Activated CD4-positive, alpha-beta memory T cell treated with anti-CD3 and anti-CD28 coated beads for 36 hours (primary cell): ENCODE measurements around the gene BSG. TPM values are rescaled to one million over a fixed set of nuclear protein-coding genes. Genes with fewer than 3 reads are reported as not detected.
"Not testable (repeated sequence)": the region's sequence is repeated elsewhere in the genome, so short reads cannot be mapped to it uniquely, and the experiment has no call there.

ENCODE experiments used
- CTCF ChIA-PET: fragments of 350-600 bp; sonication (Branson Sonifier 250); formaldehyde crosslinking; loops from one replicate; lab custom pipeline; 2021; ENCODE audit warnings: antibody characterized with exemption, inconsistent platforms; lab: Charles Lee
- POLR2A ChIA-PET: fragments of 350-600 bp; sonication (Branson Sonifier 250); formaldehyde crosslinking; loops from one replicate; lab custom pipeline; 2021; ENCODE audit warnings: antibody characterized with exemption; lab: Charles Lee
- DNase-seq: peaks from one replicate; pipeline ENCODE4 v3.0.0-alpha.2; 2020
- H3K27ac Mint-ChIP-seq: one replicate; pipeline ENCODE4 v1.8.0; 2021; ENCODE audit warnings: mixed read lengths
- H3K27me3 Mint-ChIP-seq: one replicate; pipeline ENCODE4 v1.8.0; 2021; ENCODE audit warnings: mixed read lengths
- H3K36me3 Mint-ChIP-seq: one replicate; pipeline ENCODE4 v1.8.0; 2021; ENCODE audit warnings: mixed read lengths
- H3K4me1 Mint-ChIP-seq: one replicate; pipeline ENCODE4 v1.8.0; 2021; ENCODE audit warnings: low read depth, mixed read lengths
- H3K4me3 Mint-ChIP-seq: one replicate; pipeline ENCODE4 v1.8.0; 2021; ENCODE audit warnings: mild to moderate bottlenecking, mixed read lengths
- H3K9me3 Mint-ChIP-seq: one replicate; pipeline ENCODE4 v1.8.0; 2021; ENCODE audit warnings: mixed read lengths
- intact Hi-C: fragments of 100-400 bp; cut with micrococcal nuclease; formaldehyde crosslinking; loops from one replicate; pipeline ENCODE4 v1.15.1; 2023
- total RNA-seq, 2 experiments: library from RNA; stranded (reverse); gene quantifications; one replicate each; pipeline ENCODE4 v1.2.3, GENCODE V29; 2021

The BSG gene
- total RNA-seq, 2 experiments from 2014 or later: 185 to 205 TPM

DNA sequence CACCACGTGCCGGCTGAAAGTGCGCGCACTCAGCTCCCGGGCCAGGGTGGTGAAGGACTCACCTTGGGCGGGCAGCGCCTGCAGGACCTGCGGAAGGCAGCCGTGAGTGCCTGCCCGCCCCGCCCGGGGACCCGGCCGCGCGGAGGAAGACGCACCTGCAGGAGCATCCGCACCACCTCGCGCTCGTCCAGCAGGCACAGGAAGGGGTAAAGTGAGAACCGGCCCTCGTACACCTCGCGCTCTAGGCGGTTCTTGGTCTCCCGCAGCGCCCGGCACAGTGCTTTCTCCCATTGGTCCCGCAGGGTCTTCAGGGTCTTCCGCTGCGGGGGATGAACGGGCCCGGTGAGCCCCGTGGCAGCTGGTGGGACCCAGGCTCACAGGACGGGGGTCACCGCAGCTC is 50.3 kb downstream of the BSG start:
- no peaks in the 10 kb centered on the region for H3K27me3 Mint-ChIP-seq
- DNase-seq: no peak
- no peak overlapping the region for H3K4me3 Mint-ChIP-seq
- CTCF ChIA-PET: interaction anchor here (0.5 kb wide), 1 partner anchor 37 kb away, joined by 3 read pairs; no protein-coding TSS in a partner anchor
- H3K27ac Mint-ChIP-seq: no peak overlapping the region
- H3K36me3 Mint-ChIP-seq: peaks cover 11% of the 10 kb centered on the region
- H3K9me3 Mint-ChIP-seq: no peaks in the 10 kb centered on the region
- no peaks in the 10 kb centered on the region for H3K4me1 Mint-ChIP-seq
- intact Hi-C loops: no loop called here
- POLR2A ChIA-PET: no interaction called here

DNA sequence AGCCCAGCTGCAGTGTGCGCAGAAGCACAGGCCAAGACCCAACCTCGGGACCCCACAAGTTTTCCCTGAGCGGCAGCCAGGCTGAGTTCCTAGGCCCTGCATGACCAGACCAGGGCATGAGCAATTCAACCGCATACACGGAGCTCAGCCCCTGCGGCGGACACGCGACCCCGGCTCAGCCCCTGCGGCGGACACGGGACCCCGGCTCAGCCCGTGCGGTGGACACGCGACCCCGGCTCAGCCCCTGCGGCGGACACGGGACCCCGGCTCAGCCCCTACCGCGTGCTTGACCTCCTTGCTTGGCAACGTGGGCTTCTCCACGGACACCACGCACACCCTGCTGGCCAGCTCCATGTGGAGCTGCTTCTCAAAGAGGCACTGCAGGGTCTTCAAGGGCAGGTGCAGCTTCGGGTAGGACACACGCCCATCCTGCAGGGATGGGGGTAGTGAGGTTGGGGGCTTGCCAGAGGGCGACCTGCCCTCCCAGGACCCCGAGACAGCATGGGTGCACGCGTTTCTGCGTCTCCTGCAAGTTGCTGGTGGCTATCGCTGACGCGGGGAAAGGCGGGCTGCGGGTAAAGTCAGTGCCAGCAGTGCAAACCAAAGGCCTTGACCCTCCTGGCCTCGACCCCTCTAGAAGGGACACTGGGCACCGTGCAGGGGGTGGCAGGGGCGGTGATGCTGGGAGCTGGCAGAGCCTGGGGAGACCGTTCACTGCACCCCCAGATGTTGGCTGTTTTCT is 51.0 kb downstream of the BSG start:
- Mint-ChIP-seq H3K4me1 (no peaks in the 10 kb centered on the region), H3K36me3 (peaks cover 14% of the 10 kb centered on the region), H3K4me3 (no peak overlapping the region), H3K27ac (no peak overlapping the region), H3K27me3 (no peaks in the 10 kb centered on the region), H3K9me3 (no peaks in the 10 kb centered on the region)
- intact Hi-C loops: no loop called here
- ChIA-PET CTCF (interaction anchor here (0.5 kb wide), 1 partner anchor 36 kb away, joined by 3 read pairs; no protein-coding TSS in a partner anchor), POLR2A (no interaction called here)
- DNase-seq: no peak

DNA sequence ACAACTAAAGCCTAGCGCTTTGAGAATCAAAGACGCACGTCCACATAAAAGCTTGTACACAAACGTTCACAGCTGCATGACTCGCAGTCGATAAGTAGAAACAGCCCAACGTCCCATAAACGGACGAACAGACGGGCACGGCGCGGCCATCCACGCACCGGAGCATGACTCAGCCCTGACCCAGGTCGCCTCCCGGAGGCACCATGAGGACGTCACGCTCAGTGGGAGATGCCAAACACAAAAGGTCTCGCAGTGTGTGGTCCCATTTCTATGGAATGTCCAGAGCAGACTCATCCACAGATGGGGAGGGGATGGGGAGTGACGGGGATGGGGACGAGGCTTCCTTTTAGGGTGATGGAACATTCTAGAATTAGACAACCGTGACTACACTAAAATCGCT is 51.6 kb downstream of the BSG start:
- H3K4me3 Mint-ChIP-seq: no peak overlapping the region
- DNase-seq: no peak
- intact Hi-C loops: no loop called here
- CTCF ChIA-PET: no interaction called here
- no peaks in the 10 kb centered on the region for H3K27me3 Mint-ChIP-seq
- POLR2A ChIA-PET: no interaction called here
- peaks cover 2% of the 10 kb centered on the region for H3K4me1 Mint-ChIP-seq
- no peaks in the 10 kb centered on the region for H3K9me3 Mint-ChIP-seq
- no peak overlapping the region for H3K27ac Mint-ChIP-seq
- H3K36me3 Mint-ChIP-seq: peaks cover 16% of the 10 kb centered on the region

DNA sequence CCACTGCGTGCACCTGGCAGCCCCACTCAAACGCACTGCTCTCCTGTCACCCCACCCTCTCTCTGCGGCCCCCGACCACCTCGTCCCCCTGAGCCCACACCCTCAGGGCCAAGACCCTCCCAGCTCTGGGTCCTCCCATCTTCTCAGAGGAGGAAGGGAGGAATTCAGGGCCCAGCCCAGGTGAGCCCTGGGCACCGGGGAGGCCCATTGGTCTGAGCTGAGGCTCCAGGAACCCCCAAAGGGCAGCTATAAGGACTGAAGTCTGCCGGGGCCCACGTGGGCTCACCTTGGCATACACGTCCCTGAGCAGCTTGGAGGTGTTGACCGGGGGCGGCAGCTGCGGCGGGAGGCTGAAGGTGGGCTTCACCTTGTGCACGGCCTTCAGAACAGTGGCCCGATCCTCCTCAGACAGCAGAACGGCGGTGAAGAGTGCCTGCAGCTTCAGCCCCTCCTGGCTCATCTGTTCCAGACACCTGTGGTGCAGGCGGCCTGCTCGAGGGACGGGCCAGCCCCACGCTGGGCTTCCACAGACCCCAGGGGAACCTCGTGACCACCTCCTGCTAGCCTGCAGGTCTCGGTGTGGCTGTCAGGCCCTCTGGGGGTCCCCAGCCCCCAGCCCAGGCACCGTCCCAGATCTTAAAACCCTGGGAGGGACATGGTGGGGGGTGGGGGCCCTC is 52.2 kb downstream of the BSG start:
- Mint-ChIP-seq H3K9me3 (no peaks in the 10 kb centered on the region), H3K36me3 (peaks cover 19% of the 10 kb centered on the region), H3K4me3 (no peak overlapping the region), H3K27ac (no peak overlapping the region), H3K27me3 (no peaks in the 10 kb centered on the region), H3K4me1 (peaks cover 3% of the 10 kb centered on the region)
- DNase-seq: no peak
- POLR2A ChIA-PET: no interaction called here
- CTCF ChIA-PET: interaction anchor here (4.9 kb wide), 1 partner anchor 40 kb away, joined by 22 read pairs; no protein-coding TSS in a partner anchor
- intact Hi-C loops: no loop called here

DNA sequence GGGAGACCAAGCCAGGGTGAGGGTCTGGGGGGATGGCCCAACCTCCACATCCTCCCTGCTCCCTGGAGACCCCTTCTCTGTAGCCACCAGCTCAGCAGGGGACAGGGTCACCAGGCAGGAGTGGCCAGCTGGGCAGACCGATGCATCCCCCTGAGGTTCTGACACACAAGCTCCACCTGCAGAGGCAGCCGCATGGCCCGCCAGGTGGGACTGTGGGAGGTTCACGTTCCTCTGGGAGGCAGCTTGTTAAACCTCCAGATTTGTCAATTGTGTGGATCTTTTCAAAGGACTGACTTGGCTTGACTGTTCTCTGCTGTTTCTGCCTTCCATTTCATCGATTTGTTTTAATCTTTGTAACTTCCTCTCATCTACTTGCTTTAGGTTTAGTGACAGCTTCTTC is 52.9 kb downstream of the BSG start:
- Mint-ChIP-seq H3K4me1 (peaks cover 8% of the 10 kb centered on the region), H3K36me3 (peaks cover 24% of the 10 kb centered on the region)

DNA sequence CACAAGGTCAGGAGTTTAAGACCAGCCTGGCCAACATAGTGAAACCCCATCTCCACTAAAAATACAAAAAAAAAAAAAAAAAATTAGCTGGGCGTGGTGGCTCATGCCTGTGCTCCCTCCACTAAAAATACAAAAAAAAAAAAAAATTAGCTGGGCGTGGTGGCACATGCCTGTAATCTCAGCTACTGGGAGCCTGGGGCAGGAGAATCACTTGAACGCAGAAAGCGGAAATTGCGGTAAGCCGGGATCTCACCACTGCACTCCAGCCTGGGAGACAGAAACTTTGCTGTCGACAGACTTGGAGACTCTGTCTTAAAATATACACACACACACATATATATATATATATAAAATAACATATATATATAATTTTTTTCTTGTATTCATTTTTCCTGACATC is 54.2 kb downstream of the BSG start:
- H3K9me3 Mint-ChIP-seq, DNase-seq, H3K27ac Mint-ChIP-seq, intact Hi-C loops, H3K27me3 Mint-ChIP-seq, H3K4me3 Mint-ChIP-seq: not testable (repeated sequence)
- peaks cover 16% of the 10 kb centered on the region for H3K4me1 Mint-ChIP-seq
- CTCF ChIA-PET: interaction anchor here (1.1 to 4.9 kb wide), 2 partner anchors 42 to 94 kb away, joined by 3 to 22 read pairs; no protein-coding TSS in a partner anchor
- H3K36me3 Mint-ChIP-seq: peaks cover 30% of the 10 kb centered on the region
- POLR2A ChIA-PET: interaction anchor here (0.6 to 1.1 kb wide), 3 partner anchors 10 to 42 kb away, joined by 3 read pairs; no protein-coding TSS in a partner anchor

More for the DNA sequence above, 52.9 kb downstream of the BSG start:
- H3K27ac Mint-ChIP-seq: no peak overlapping the region
- DNase-seq: no peak
- ChIA-PET POLR2A (no interaction called here), CTCF (interaction anchor here (1.1 to 4.9 kb wide), 2 partner anchors 41 to 93 kb away, joined by 3 to 22 read pairs; no protein-coding TSS in a partner anchor)
- intact Hi-C loops: no loop called here
- H3K27me3 Mint-ChIP-seq: no peaks in the 10 kb centered on the region
- no peaks in the 10 kb centered on the region for H3K9me3 Mint-ChIP-seq
- H3K4me3 Mint-ChIP-seq: no peak overlapping the region

DNA sequence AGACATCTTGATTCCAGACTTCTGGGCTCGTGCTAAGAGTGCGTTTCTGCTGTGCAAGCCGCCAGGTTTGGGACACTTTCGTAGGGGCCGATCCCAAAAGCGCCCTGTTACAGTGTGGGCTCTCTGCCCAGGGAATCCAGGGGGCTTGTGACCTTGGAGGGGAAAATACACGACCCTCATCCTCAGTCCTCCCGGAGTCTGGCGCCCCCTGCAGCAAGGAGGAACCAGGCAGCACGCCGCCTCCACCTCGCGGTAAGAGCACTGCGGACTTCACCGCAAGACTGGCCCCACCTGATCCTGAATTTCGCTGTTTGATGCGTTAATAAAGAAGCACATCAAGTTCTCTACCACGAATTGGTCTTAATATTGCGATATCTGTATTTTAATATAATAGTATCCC is 55.8 kb downstream of the BSG start:
- peaks cover 38% of the 10 kb centered on the region for H3K36me3 Mint-ChIP-seq
- peak; percentile 33 for DNase-seq
- no peak overlapping the region for H3K27ac Mint-ChIP-seq

DNA sequence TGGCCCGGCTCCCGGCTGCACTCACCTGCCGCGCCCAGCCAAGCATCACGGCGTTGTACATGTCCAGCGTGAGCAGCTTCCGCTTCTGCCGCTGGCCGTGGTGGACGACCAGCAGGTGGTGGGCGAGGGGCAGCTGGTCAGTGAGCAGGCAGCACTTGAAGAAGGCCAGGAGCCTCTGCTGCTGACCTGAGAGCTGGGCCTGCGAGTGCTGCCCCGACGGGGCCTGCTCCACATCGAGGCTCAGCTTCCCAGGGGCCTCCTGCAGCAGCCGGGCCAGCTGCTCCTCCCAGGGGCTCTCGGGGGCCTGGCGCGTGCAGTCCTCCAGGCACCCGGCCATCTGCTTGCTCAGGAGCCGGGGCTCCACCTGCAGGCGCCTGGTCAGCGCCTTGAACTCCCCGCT is 57.1 kb downstream of the BSG start:
- POLR2A ChIA-PET: not testable (repeated sequence)

More for the DNA sequence above, 55.8 kb downstream of the BSG start:
- ChIA-PET CTCF (interaction anchor here (0.7 to 4.9 kb wide), 2 partner anchors 17 to 44 kb away, joined by 3 to 22 read pairs; no protein-coding TSS in a partner anchor), POLR2A (no interaction called here)
- Mint-ChIP-seq H3K4me3 (no peak overlapping the region), H3K4me1 (peaks cover 25% of the 10 kb centered on the region), H3K9me3 (no peaks in the 10 kb centered on the region), H3K27me3 (no peaks in the 10 kb centered on the region)
- intact Hi-C loops: no loop called here

DNA sequence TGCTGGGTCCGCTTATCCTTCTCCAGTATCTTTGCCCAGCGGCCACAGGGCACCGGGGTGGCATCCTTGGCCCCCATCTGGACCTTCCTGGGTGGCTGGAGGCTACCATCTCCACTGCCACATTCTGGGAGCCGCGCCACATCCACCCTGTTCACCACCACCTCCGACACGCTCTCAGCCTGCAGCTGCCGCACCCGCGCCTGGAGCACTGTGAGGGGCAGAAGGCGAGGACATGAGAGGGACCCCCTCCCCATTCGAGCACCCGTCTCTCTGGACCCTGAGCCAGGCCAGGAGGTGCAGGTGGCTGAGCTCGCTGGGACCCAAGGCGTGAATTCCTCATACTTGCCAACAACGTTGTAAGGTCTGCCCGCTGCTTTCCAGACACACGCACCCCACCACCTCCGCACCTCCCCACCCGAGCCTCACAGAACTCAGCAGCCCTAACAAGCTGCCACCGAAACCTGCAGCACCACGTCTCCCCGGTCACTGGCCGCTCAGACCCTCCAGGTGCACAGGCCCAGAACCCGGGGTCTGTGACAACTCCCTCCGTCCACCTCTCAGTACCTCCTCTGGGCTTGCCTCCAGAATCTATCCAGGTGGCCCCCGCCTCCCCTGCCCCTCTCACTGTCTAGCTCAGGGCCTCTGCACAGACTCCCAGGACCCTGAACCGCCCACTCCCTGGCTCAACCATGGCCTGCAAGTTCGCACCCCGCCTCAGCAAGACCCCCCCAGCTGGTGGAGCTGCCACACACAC is 57.7 kb downstream of the BSG start:
- no peak for DNase-seq
- no peak overlapping the region for H3K27ac Mint-ChIP-seq
- ChIA-PET POLR2A (no interaction called here), CTCF (no interaction called here)
- no peaks in the 10 kb centered on the region for H3K27me3 Mint-ChIP-seq
- no peak overlapping the region for H3K4me3 Mint-ChIP-seq
- no peaks in the 10 kb centered on the region for H3K9me3 Mint-ChIP-seq
- intact Hi-C loops: loop anchor here (10.0 kb wide), 1 partner anchor 45 kb away; the partner anchor contains the start of gene HCN2
- peaks cover 33% of the 10 kb centered on the region for H3K4me1 Mint-ChIP-seq
- H3K36me3 Mint-ChIP-seq: peaks cover 35% of the 10 kb centered on the region

More for the DNA sequence above, 57.1 kb downstream of the BSG start:
- intact Hi-C loops, H3K27ac Mint-ChIP-seq, H3K27me3 Mint-ChIP-seq, DNase-seq, H3K9me3 Mint-ChIP-seq, H3K4me3 Mint-ChIP-seq: not testable (repeated sequence)
- CTCF ChIA-PET: interaction anchor here (4.9 kb wide), 1 partner anchor 45 kb away, joined by 22 read pairs; no protein-coding TSS in a partner anchor
- Mint-ChIP-seq H3K4me1 (peaks cover 33% of the 10 kb centered on the region), H3K36me3 (peaks cover 35% of the 10 kb centered on the region)

DNA sequence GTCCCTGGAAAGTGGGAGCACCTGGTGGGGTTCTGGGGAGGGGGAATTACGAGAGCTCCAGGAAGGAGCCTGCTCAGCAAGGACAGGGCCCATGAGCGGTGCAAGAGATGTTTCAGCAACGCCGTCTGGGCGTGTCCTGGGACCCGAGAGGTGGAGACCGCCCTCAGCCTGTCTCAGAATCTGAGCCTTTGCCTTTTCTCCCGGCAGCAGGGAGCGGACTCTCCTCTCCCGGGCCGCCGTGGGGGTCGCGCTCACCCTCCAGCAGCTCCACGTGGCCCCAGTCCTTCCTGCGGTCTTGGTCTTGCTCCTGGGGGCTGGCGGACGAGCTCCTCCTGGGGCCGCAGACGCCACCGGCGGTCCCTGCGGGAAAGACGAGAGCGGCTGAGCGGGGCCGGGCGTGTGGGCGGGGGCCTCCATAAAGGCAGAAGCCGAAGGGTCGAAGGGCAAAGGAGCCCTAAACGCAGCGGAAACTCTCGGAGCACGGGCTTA is 60.2 kb downstream of the BSG start:
- intact Hi-C loops: loop anchor here (1.0 to 10.0 kb wide), 4 partner anchors 21 to 164 kb away; partner anchors contain the start of genes HCN2 and PTBP1
- Mint-ChIP-seq H3K4me3 (peak overlapping the region; percentile 96), H3K4me1 (peaks cover 33% of the 10 kb centered on the region), H3K9me3 (no peaks in the 10 kb centered on the region), H3K27ac (peak overlapping the region; percentile 84), H3K27me3 (no peaks in the 10 kb centered on the region), H3K36me3 (peaks cover 31% of the 10 kb centered on the region)
- POLR2A ChIA-PET: interaction anchor here (1.1 kb wide), 1 partner anchor 47 kb away, joined by 3 read pairs; no protein-coding TSS in a partner anchor
- DNase-seq: peak; percentile 64
- CTCF ChIA-PET: interaction anchor here (0.6 to 0.9 kb wide), 2 partner anchors 27 to 48 kb away, joined by 3 to 4 read pairs; no protein-coding TSS in a partner anchor
